A549 (cell line): ENCODE measurements around the gene KLRC4.
"Not testable (repeated sequence)": the region's sequence is repeated elsewhere in the genome, so short reads cannot be mapped to it uniquely, and the experiment has no call there.

ENCODE experiments used
- CHD4 ChIP-seq: fragments of 200-600 bp; sonication (generic); IDR thresholded peaks from 2 replicates; pipeline ENCODE4 v1.6.1; 2016; ENCODE audit warnings: antibody characterized with exemption, mild to moderate bottlenecking, borderline replicate concordance
- CTCF ChIP-seq: fragments of >200 bp; sonication (Bioruptor Twin); formaldehyde crosslinking; IDR thresholded peaks from 3 replicates; pipeline ENCODE4 v1.5.1; 2016
- HDAC2 ChIP-seq: fragments of 200-600 bp; sonication (generic); IDR thresholded peaks from 2 replicates; pipeline ENCODE4 v1.6.1; 2016
- JUNB ChIP-seq: fragments of >200 bp; sonication (Bioruptor Twin); formaldehyde crosslinking; IDR thresholded peaks from 2 replicates; pipeline ENCODE4 v1.6.1; 2016
- MAX ChIP-seq: IDR thresholded peaks from 2 replicates; pipeline ENCODE4 v1.6.1; 2012
- MAZ ChIP-seq: fragments of 150-350 bp; IDR thresholded peaks from 2 replicates; pipeline ENCODE4 v1.6.1; 2014; ENCODE audit warnings: antibody characterized with exemption, low read depth, low read length, borderline replicate concordance
- MYC ChIP-seq: IDR thresholded peaks from 2 replicates; pipeline ENCODE4 v1.6.1; 2012; ENCODE audit warnings: mild to moderate bottlenecking, inconsistent platforms, low read length, improper control_type of control experiment, borderline replicate concordance
- PHF8 ChIP-seq: fragments of 200-600 bp; sonication (generic); IDR thresholded peaks from 2 replicates; pipeline ENCODE4 v1.6.1; 2016; ENCODE audit warnings: low read depth, mild to moderate bottlenecking, antibody characterized with exemption, moderate library complexity, borderline replicate concordance
- RAD21 ChIP-seq, 2 experiments: fragments of >200 bp in 1 of 2; sonication (Bioruptor Twin) in 1 of 2; formaldehyde crosslinking in 1 of 2; IDR thresholded peaks in 1 of 2; conservative IDR thresholded peaks in 1 of 2; 2 replicates in 1 of 2; 3 replicates in 1 of 2; pipeline ENCODE4 v1.6.1; 2012 to 2018; ENCODE audit warnings: inconsistent platforms in 1 of 2
- RFX5 ChIP-seq: fragments of 450-650 bp; IDR thresholded peaks from 2 replicates; pipeline ENCODE4 v1.7.1; 2014; ENCODE audit warnings: antibody characterized with exemption, mild to moderate bottlenecking, moderate library complexity
- ZC3H11A ChIP-seq: fragments of 450-650 bp; IDR thresholded peaks from 2 replicates; pipeline ENCODE4 v1.6.1; 2014; ENCODE audit warnings: antibody characterized with exemption, mild to moderate bottlenecking
- TF ChIP-seq, protein P1 (sequence below): fragments of 200-600 bp; sonication (generic); IDR thresholded peaks from 2 replicates; pipeline ENCODE4 v1.6.1; 2016; ENCODE audit warnings: antibody characterized with exemption, mild to moderate bottlenecking, moderate library complexity

DNA sequence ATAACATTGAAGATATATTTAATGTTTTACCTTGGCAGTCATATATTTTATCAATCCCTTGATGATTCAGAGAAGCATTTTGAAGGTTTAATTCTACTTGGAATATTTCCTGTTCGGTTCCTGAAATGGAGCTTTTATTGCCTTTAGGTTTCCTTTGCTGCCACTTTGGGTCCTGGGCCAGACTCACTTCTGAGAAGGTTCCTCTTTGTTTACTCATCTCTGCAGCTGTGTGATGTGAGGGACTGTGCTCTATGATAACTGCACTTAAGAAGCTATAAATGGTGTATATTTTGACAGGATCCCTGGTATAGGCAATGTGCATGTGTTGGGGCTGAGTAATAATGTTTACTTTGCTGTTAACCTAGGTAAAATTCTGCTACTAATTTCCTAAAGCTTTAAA, 10.8 kb upstream of the KLRC4 start, which contains the start of gene KLRC3:
- not testable (repeated sequence) for TF ChIP-seq PHF8; MAX; CTCF; RAD21 (conservative IDR thresholded peaks at IDR 0.05 in 1 of 2, IDR thresholded peaks at IDR 0.05 in 1 of 2); MAZ; RFX5; CHD4; MYC; JUNB; ZC3H11A; HDAC2
- TF ChIP-seq, protein P1, sequence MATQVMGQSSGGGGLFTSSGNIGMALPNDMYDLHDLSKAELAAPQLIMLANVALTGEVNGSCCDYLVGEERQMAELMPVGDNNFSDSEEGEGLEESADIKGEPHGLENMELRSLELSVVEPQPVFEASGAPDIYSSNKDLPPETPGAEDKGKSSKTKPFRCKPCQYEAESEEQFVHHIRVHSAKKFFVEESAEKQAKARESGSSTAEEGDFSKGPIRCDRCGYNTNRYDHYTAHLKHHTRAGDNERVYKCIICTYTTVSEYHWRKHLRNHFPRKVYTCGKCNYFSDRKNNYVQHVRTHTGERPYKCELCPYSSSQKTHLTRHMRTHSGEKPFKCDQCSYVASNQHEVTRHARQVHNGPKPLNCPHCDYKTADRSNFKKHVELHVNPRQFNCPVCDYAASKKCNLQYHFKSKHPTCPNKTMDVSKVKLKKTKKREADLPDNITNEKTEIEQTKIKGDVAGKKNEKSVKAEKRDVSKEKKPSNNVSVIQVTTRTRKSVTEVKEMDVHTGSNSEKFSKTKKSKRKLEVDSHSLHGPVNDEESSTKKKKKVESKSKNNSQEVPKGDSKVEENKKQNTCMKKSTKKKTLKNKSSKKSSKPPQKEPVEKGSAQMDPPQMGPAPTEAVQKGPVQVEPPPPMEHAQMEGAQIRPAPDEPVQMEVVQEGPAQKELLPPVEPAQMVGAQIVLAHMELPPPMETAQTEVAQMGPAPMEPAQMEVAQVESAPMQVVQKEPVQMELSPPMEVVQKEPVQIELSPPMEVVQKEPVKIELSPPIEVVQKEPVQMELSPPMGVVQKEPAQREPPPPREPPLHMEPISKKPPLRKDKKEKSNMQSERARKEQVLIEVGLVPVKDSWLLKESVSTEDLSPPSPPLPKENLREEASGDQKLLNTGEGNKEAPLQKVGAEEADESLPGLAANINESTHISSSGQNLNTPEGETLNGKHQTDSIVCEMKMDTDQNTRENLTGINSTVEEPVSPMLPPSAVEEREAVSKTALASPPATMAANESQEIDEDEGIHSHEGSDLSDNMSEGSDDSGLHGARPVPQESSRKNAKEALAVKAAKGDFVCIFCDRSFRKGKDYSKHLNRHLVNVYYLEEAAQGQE: not testable (repeated sequence)
